GM19463 (cell line): Measurements from ENCODE around the gene RCN2.
"Not testable (repeated sequence)": the region's sequence is repeated elsewhere in the genome, so short reads cannot be mapped to it uniquely, and the experiment has no call there.

ENCODE experiments used
- ATAC-seq: cut with Tn5 transposase; IDR thresholded peaks from one replicate; pipeline ENCODE4 v1.9.1; 2021; ENCODE audit warnings: mild to moderate bottlenecking, moderate library complexity; ENCODE audit not compliant: unreplicated experiment

Gene RCN2

GRCh38 chr15:76931397-76932134 is at the start of gene RCN2:
Gene RCN2, plus strand, starts transcription at chr15:76931749. Its CDS starts 93 bp downstream, at chr15:76931842.
- peak; percentile 98 for ATAC-seq

- ATAC-seq: no peak
Measured at GRCh38 chr15:76885212-76885611, 46.3 kb upstream of the RCN2 start.

GRCh38 chr15:76887280-76888141 is 44.0 kb upstream of the RCN2 start:
- ATAC-seq: not testable (repeated sequence)

- ATAC-seq: not testable (repeated sequence)
Measured at GRCh38 chr15:76892836-76893235, 38.7 kb upstream of the RCN2 start.

GRCh38 chr15:76894174-76894573 is 37.4 kb upstream of the RCN2 start:
- ATAC-seq: no peak

- ATAC-seq: no peak
Measured at GRCh38 chr15:76898102-76898501, 33.4 kb upstream of the RCN2 start.

GRCh38 chr15:76899176-76899930 is 32.2 kb upstream of the RCN2 start:
- ATAC-seq: not testable (repeated sequence)

GRCh38 chr15:76899931-76900310 is 31.6 kb upstream of the RCN2 start:
- ATAC-seq: not testable (repeated sequence)

GRCh38 chr15:76901965-76902364 is 29.6 kb upstream of the RCN2 start:
- no peak for ATAC-seq

- ATAC-seq: no peak
Measured at GRCh38 chr15:76903251-76903681, 28.3 kb upstream of the RCN2 start.

GRCh38 chr15:76904461-76905012 is 27.0 kb upstream of the RCN2 start:
- peak; percentile 5 for ATAC-seq

GRCh38 chr15:76905013-76905839 is 26.3 kb upstream of the RCN2 start, which contains the start of gene SCAPER:
Gene SCAPER, minus strand, starts transcription at chr15:76905340. Its CDS starts 21,523 bp downstream, at chr15:76883817.
- peak; percentile 80 for ATAC-seq

GRCh38 chr15:76905855-76906254 is 25.7 kb upstream of the RCN2 start:
- no peak for ATAC-seq

GRCh38 chr15:76912430-76912829 is 19.1 kb upstream of the RCN2 start:
- ATAC-seq: no peak

GRCh38 chr15:76913737-76914136 is 17.8 kb upstream of the RCN2 start:
- ATAC-seq: no peak

GRCh38 chr15:76916369-76916768 is 15.2 kb upstream of the RCN2 start:
- ATAC-seq: no peak

GRCh38 chr15:76928201-76928600 is 3.3 kb upstream of the RCN2 start:
- ATAC-seq: no peak

- ATAC-seq: no peak
Measured at GRCh38 chr15:76929011-76929760, 2.4 kb upstream of the RCN2 start.

GRCh38 chr15:76930831-76931396 is 635 bp upstream of the RCN2 start:
- ATAC-seq: no peak
